Globus pallidus (tissue), 1 donor: ENCODE measurements around the gene TMEM106C.

Experiments used
- DNase-seq: peaks from one replicate; pipeline ENCODE4 v3.0.0-alpha.2; 2015; ENCODE audit warnings: low spot score

Gene TMEM106C

DNA sequence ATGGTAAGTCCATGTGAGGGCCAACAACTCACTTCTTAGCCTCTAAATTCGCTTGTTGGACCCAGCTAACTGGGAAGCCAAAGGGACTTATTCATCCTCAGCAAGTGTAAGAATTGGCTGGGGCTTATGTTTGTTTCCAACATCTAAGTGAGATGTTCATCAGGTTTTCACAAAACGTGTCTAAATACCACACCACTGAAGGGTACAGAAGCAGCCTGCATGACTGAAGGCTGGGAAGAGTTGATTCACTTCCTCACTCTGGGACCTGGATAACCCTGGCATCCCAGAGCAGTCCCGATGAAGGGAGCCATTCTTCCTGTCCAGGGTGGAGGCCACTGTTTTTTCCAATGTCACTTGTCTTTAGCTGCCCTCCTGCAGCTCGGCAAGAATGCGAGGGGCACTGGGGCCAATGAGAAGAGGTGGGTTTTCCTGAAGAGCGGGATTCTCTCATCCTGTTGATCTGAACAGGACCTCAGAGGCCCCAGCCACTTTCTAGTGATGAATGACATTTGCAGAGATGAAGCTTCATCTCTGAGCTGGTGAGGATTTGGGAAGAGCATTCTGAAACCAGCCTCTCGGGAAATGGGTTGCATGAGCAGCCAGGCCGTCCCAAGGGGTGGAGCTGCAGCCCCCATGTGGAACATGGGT is 53.1 kb downstream of the TMEM106C start:
- DNase-seq = no peak

DNA sequence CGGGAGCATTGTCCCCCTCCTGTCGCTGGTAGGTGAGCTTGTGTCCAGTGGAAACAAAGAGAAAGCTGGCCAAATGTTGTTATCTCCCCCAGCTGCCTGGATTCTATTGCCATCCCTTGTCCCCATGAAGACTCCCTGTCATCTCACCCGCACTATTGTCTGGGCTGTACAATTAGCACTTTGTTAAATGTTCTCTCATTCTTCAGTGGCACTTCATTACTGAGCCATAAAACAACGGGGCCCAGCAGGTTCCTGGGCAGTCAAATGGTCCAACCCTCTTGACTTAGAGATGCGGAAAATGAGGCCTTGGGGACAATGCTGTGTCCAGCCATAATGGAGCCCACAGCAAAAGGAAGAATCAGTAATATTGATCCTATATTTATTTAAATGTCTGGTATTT is 54.1 kb downstream of the TMEM106C start:
- DNase-seq = peak; percentile 84

DNA sequence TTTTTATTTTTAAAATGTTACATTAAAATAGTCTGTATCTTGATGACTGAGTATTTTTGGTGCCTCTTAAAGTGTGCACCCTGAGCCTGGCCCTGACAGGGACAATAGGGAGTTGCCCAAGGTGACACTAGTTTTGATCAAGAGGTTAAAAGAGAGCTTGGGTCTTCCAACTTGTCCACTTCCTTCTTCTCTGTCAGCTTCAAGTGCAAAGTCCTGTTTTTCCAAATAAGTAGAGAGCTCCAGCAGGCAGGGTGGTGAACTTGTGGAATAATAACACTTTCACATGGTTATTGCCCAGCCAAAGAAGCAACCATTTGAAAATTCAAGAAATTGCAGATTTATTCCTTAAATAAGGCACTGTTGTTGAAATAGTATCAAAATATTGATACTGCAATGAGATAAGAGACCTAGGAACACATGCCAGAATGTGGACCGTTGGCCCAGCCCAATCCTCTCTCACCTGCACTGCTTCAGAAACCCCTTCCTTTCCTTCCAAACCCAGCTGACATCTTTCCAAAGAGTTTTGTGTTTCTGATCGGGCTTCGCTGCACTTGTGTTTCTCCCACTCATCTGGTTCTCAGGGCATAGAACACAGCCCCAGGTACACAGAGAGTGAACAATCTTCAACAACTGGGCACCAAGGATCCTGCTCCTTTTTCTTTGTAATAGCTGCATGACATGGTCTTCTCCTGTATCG is 54.7 kb downstream of the TMEM106C start:
- DNase-seq = no peak
